Breast epithelium (tissue), 3 donors: ENCODE measurements around the gene FSD1.

Source experiments
- POLR2A ChIP-seq: fragments of 450-650 bp; IDR thresholded peaks from one replicate; pipeline ENCODE4 v1.6.1; 2016; ENCODE audit warnings: antibody characterized with exemption, mild to moderate bottlenecking, moderate library complexity
- POLR2AphosphoS5 ChIP-seq, 3 donors: sonication (generic); formaldehyde crosslinking; IDR thresholded peaks; one replicate each; pipeline ENCODE4 v1.6.1; 2017; ENCODE audit warnings: antibody characterized with exemption in 3 of 3
- TF ChIP-seq, protein P1 (sequence below), 3 donors: fragments of 450-650 bp; IDR thresholded peaks; one replicate each; pipeline ENCODE4 v1.5.1; 2016 to 2017; ENCODE audit warnings: antibody characterized with exemption in 3 of 3, mild to moderate bottlenecking in 3 of 3, moderate library complexity in 3 of 3

DNA sequence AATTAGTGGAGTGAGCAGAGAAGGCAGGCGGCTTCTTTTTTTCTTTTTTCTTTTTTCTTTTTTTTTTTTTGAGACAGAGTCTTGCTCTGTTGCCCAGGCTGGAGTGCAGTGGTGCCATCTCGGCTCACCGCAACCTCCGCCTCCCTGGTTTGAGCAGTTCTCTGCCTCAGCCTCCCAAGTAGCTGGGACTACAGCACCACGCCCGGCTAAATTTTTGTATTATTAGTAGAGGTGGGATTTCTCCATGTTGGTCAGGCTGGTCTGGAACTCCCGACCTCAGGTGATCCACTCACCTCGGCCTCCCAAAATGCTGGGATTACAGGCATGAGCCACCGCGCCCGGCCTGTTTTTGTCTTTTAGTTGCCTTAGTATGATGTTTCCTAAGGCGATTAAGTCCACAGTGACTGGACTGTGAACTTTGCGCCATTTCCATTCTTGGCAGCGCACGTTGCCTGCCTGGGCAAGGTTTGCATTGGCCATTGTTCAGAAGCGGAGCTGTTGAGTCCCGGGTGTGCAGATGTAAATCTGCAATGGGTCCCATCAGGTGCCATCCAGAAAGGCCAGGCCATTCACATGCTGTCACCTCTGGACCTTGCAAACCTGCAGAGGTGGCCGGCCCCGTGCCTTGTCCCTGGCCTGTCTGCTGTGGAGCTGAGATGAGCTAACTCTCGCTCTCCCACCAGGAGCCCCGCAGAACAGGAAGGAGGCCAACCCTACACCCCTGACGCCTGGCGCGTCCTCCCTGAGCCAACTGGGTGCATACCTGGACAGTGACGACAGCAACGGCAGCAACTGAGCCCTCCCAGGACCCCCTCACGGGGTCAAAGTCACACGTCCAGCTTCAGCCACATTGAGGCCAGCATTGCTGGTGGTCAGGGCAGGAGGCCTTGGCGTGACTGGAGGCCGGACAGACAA, 36.2 kb upstream of the FSD1 start:
- TF ChIP-seq, protein P1, sequence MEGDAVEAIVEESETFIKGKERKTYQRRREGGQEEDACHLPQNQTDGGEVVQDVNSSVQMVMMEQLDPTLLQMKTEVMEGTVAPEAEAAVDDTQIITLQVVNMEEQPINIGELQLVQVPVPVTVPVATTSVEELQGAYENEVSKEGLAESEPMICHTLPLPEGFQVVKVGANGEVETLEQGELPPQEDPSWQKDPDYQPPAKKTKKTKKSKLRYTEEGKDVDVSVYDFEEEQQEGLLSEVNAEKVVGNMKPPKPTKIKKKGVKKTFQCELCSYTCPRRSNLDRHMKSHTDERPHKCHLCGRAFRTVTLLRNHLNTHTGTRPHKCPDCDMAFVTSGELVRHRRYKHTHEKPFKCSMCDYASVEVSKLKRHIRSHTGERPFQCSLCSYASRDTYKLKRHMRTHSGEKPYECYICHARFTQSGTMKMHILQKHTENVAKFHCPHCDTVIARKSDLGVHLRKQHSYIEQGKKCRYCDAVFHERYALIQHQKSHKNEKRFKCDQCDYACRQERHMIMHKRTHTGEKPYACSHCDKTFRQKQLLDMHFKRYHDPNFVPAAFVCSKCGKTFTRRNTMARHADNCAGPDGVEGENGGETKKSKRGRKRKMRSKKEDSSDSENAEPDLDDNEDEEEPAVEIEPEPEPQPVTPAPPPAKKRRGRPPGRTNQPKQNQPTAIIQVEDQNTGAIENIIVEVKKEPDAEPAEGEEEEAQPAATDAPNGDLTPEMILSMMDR (IDR thresholded peaks at IDR 0.05), result peak in 1 of 3 donors; percentile 3
- TF ChIP-seq POLR2A, result no peak
- no peak for TF ChIP-seq POLR2AphosphoS5 (IDR thresholded peaks at IDR 0.05)
